Rectal smooth muscle tissue (tissue), 1 donor: ENCODE measurements around the gene DDX51.

ENCODE experiments used
- H3K27ac ChIP-seq: one replicate; pipeline ENCODE4 v1.7.0; 2013; ENCODE audit warnings: low read depth, low read length, inconsistent platforms
- H3K27me3 ChIP-seq: one replicate; pipeline ENCODE4 v1.7.0; 2013; ENCODE audit warnings: low read length; ENCODE audit not compliant: control insufficient read depth, insufficient read depth
- H3K36me3 ChIP-seq: one replicate; pipeline ENCODE4 v1.7.0; 2013; ENCODE audit warnings: low read length; ENCODE audit not compliant: control insufficient read depth, insufficient read depth
- H3K4me1 ChIP-seq: one replicate; pipeline ENCODE4 v1.7.0; 2013; ENCODE audit warnings: low read length; ENCODE audit not compliant: control insufficient read depth, insufficient read depth
- H3K4me3 ChIP-seq: one replicate; pipeline ENCODE4 v1.7.0; 2013; ENCODE audit warnings: low read length
- H3K9ac ChIP-seq: one replicate; pipeline ENCODE4 v1.7.0; 2013; ENCODE audit warnings: low read length

DDX51 gene

GRCh38 chr12:132144115-132144809 lies at the start of gene DDX51, which contains the start of gene NOC4L:
Gene DDX51, minus strand, starts transcription at chr12:132144319. Its CDS starts 23 bp downstream, at chr12:132144296.
Gene NOC4L, plus strand, starts transcription at chr12:132144457. Its CDS starts 32 bp downstream, at chr12:132144489.
- peaks cover 24% of the 10 kb centered on the region for H3K36me3 ChIP-seq
- peak within 1 kb of the TSS; percentile 79 for H3K4me3 ChIP-seq
- no peaks in the 10 kb centered on the region for H3K27me3 ChIP-seq
- H3K9ac ChIP-seq = peak within 1 kb of the TSS; percentile 90
- peaks cover 10% of the 10 kb centered on the region for H3K4me1 ChIP-seq
- peak within 1 kb of the TSS; percentile 81 for H3K27ac ChIP-seq

- no peak overlapping the region for H3K9ac ChIP-seq
- H3K36me3 ChIP-seq = no peaks in the 10 kb centered on the region
- H3K27ac ChIP-seq = no peak overlapping the region
- H3K27me3 ChIP-seq = no peaks in the 10 kb centered on the region
- peaks cover 2% of the 10 kb centered on the region for H3K4me1 ChIP-seq
- H3K4me3 ChIP-seq = no peak overlapping the region
These were observed 47.8 kb upstream of the DDX51 start for GRCh38 chr12:132191715-132192553.

- no peaks in the 10 kb centered on the region for H3K27me3 ChIP-seq
- no peak overlapping the region for H3K9ac ChIP-seq
- H3K36me3 ChIP-seq = no peaks in the 10 kb centered on the region
- H3K4me3 ChIP-seq = no peak overlapping the region
- no peak overlapping the region for H3K27ac ChIP-seq
- H3K4me1 ChIP-seq = peaks cover 2% of the 10 kb centered on the region
These were observed 46.8 kb upstream of the DDX51 start for GRCh38 chr12:132190834-132191500.

GRCh38 chr12:132190012-132190755 lies 46.1 kb upstream of the DDX51 start:
- Histone ChIP-seq H3K27ac (peak overlapping the region; percentile 7), H3K4me1 (peaks cover 2% of the 10 kb centered on the region), H3K9ac (peak overlapping the region; percentile 1), H3K4me3 (peak overlapping the region; percentile 46), H3K36me3 (no peaks in the 10 kb centered on the region), H3K27me3 (no peaks in the 10 kb centered on the region)

- peak overlapping the region; percentile 47 for H3K9ac ChIP-seq
These were observed 45.4 kb upstream of the DDX51 start for GRCh38 chr12:132189378-132190011.

GRCh38 chr12:132188916-132189325 lies 44.8 kb upstream of the DDX51 start:
- Histone ChIP-seq H3K36me3 (no peaks in the 10 kb centered on the region), H3K4me1 (peaks cover 2% of the 10 kb centered on the region), H3K27me3 (no peaks in the 10 kb centered on the region), H3K4me3 (peak overlapping the region; percentile 82), H3K27ac (peak overlapping the region; percentile 69), H3K9ac (peak overlapping the region; percentile 47)

More at GRCh38 chr12:132189378-132190011, 45.4 kb upstream of the DDX51 start:
- peaks cover 2% of the 10 kb centered on the region for H3K4me1 ChIP-seq
- H3K4me3 ChIP-seq = peak overlapping the region; percentile 82
- H3K27me3 ChIP-seq = no peaks in the 10 kb centered on the region
- peak overlapping the region; percentile 69 for H3K27ac ChIP-seq
- H3K36me3 ChIP-seq = no peaks in the 10 kb centered on the region

- Histone ChIP-seq H3K4me1 (peaks cover 2% of the 10 kb centered on the region), H3K27ac (no peak overlapping the region), H3K36me3 (no peaks in the 10 kb centered on the region), H3K4me3 (no peak overlapping the region), H3K27me3 (no peaks in the 10 kb centered on the region), H3K9ac (no peak overlapping the region)
These were observed 44.4 kb upstream of the DDX51 start for GRCh38 chr12:132188451-132188901.

- Histone ChIP-seq H3K27ac (no peak overlapping the region), H3K36me3 (no peaks in the 10 kb centered on the region), H3K27me3 (no peaks in the 10 kb centered on the region), H3K4me1 (peaks cover 2% of the 10 kb centered on the region), H3K9ac (no peak overlapping the region), H3K4me3 (no peak overlapping the region)
These were observed 43.7 kb upstream of the DDX51 start for GRCh38 chr12:132187646-132188450.

GRCh38 chr12:132186857-132187620 lies 42.9 kb upstream of the DDX51 start:
- H3K27ac ChIP-seq = no peak overlapping the region
- no peaks in the 10 kb centered on the region for H3K27me3 ChIP-seq
- no peak overlapping the region for H3K4me3 ChIP-seq
- H3K4me1 ChIP-seq = peaks cover 2% of the 10 kb centered on the region
- H3K36me3 ChIP-seq = no peaks in the 10 kb centered on the region
- no peak overlapping the region for H3K9ac ChIP-seq

- H3K36me3 ChIP-seq = no peaks in the 10 kb centered on the region
- H3K4me1 ChIP-seq = peaks cover 2% of the 10 kb centered on the region
- H3K9ac ChIP-seq = no peak overlapping the region
- H3K27me3 ChIP-seq = no peaks in the 10 kb centered on the region
- no peak overlapping the region for H3K4me3 ChIP-seq
- no peak overlapping the region for H3K27ac ChIP-seq
These were observed 42.2 kb upstream of the DDX51 start for GRCh38 chr12:132186208-132186856.
